HCT116 (cell line): Measurements from ENCODE around the gene AQP1. TPM values are rescaled to one million over a fixed set of nuclear protein-coding genes. Genes with fewer than 3 reads are reported as not detected.

Source experiments
- ATAC-seq: fragments of 200-7000 bp; cut with Tn5 transposase; 2 replicates; pipeline ENCODE4 v1.9.1; 2020; ENCODE audit warnings: mild to moderate bottlenecking, moderate library complexity
- BruUV-seq: library from RNA; stranded (reverse); fragments of 400-500 nt; replicated peaks from 2 replicates; lab custom pipeline; 2021; lab: Mats Ljungman, UMichigan
- CTCF ChIA-PET: fragments of 300-600 bp; sonication (Branson Sonifier 250); formaldehyde crosslinking; loops from one replicate; lab custom pipeline; 2021; ENCODE audit warnings: antibody characterized with exemption; lab: Charles Lee
- POLR2A ChIA-PET: fragments of 300-600, 350-600 bp; sonication (Branson Sonifier 250); formaldehyde crosslinking; loops from one replicate; lab custom pipeline; 2021; ENCODE audit warnings: antibody characterized with exemption; lab: Charles Lee
- RAD21 ChIA-PET, 2 experiments: fragments of 300-600 bp; sonication (Branson Sonifier 250); formaldehyde crosslinking; loops; one replicate each; lab custom pipeline; 2023; ENCODE audit warnings: low total read pairs in 2 of 2; ENCODE audit not compliant: uncharacterized antibody in 2 of 2, unreplicated experiment in 2 of 2, low non-redundant PET in 1 of 2; lab: Charles Lee
- DNase-seq: peaks from one replicate; pipeline ENCODE4 v3.0.0-alpha.2; 2010; ENCODE audit warnings: low read depth, low spot score
- H2AFZ ChIP-seq: fragments of 200-600 bp; shearing (Covaris generic), sonication (generic); 2 replicates; pipeline ENCODE4 v1.6.1; 2017; ENCODE audit warnings: low read depth, mixed run types, mixed read lengths, antibody characterized with exemption, low read length; ENCODE audit not compliant: poor library complexity, severe bottlenecking
- H3K27ac ChIP-seq: 2 replicates; pipeline ENCODE4 v1.5.1; 2012; ENCODE audit warnings: low read depth, low read length
- H3K27me3 ChIP-seq: fragments of 200-600 bp; sonication (generic); 2 replicates; pipeline ENCODE4 v1.6.1; 2016; ENCODE audit warnings: mixed run types, low read length, mixed read lengths; ENCODE audit not compliant: insufficient read depth
- H3K36me3 ChIP-seq, 2 experiments: fragments of 200-500 bp in 1 of 2; fragments of 200-600 bp in 1 of 2; sonication (Bioruptor generic) in 1 of 2; sonication (generic) in 1 of 2; 2 replicates each; pipeline versions ENCODE4 v1.5.1 to v1.6.1; 2014 to 2016; ENCODE audit warnings: low read length in 2 of 2, inconsistent platforms in 1 of 2, mixed read lengths in 1 of 2, mixed run types in 1 of 2; ENCODE audit not compliant: insufficient read depth in 2 of 2, control insufficient read depth in 1 of 2
- H3K4me1 ChIP-seq, 2 experiments: fragments of 200-600 bp in 1 of 2; sonication (generic) in 1 of 2; 2 replicates each; pipeline versions ENCODE4 v1.5.1 to v1.6.1; 2012 to 2017; ENCODE audit warnings: low read length in 2 of 2, inconsistent platforms in 1 of 2, mild to moderate bottlenecking in 1 of 2, mixed read lengths in 1 of 2, mixed run types in 1 of 2, moderate library complexity in 1 of 2; ENCODE audit not compliant: insufficient read depth in 2 of 2, control insufficient read depth in 1 of 2
- H3K4me2 ChIP-seq: fragments of 200-600 bp; sonication (generic); 2 replicates; pipeline ENCODE4 v1.6.1; 2017; ENCODE audit warnings: mixed run types, low read length, mixed read lengths
- H3K4me3 ChIP-seq, 2 experiments: fragments of 200-600 bp in 1 of 2; sonication (generic) in 1 of 2; replicated peaks in 1 of 2; 2 replicates each; pipeline ENCODE4 v1.5.1; 2011 to 2016; ENCODE audit warnings: low read length in 2 of 2, control low read depth in 1 of 2, low read depth in 1 of 2, mild to moderate bottlenecking in 1 of 2, mixed read lengths in 1 of 2, mixed run types in 1 of 2
- H3K79me2 ChIP-seq: fragments of 200-600 bp; sonication (generic); 2 replicates; pipeline ENCODE4 v1.6.1; 2017; ENCODE audit warnings: mild to moderate bottlenecking, mixed run types, low read length, moderate library complexity, mixed read lengths; ENCODE audit not compliant: insufficient read depth
- H3K9ac ChIP-seq: fragments of 200-600 bp; sonication (generic); 2 replicates; pipeline ENCODE4 v1.6.1; 2016; ENCODE audit warnings: low read length, mixed read lengths
- H3K9me2 ChIP-seq: fragments of 200-600 bp; sonication (generic), shearing (Covaris generic); 2 replicates; pipeline ENCODE4 v1.6.1; 2017; ENCODE audit warnings: mixed run types, mild to moderate bottlenecking, moderate library complexity; ENCODE audit not compliant: insufficient read depth
- H3K9me3 ChIP-seq, 2 experiments: fragments of 200-500 bp in 1 of 2; fragments of 200-600 bp in 1 of 2; sonication (Bioruptor generic) in 1 of 2; sonication (generic) in 1 of 2; 2 replicates each; pipeline ENCODE4 v1.6.1; 2014 to 2017; ENCODE audit warnings: low read length in 2 of 2, mixed read lengths in 2 of 2, inconsistent platforms in 1 of 2, low read depth in 1 of 2, mild to moderate bottlenecking in 1 of 2, mixed run types in 1 of 2, moderate library complexity in 1 of 2; ENCODE audit not compliant: control insufficient read depth in 1 of 2, insufficient read depth in 1 of 2
- H4K20me1 ChIP-seq: fragments of 200-600 bp; sonication (generic), shearing (Covaris generic); 2 replicates; pipeline ENCODE4 v1.6.1; 2017; ENCODE audit warnings: mixed run types, mild to moderate bottlenecking, moderate library complexity; ENCODE audit not compliant: insufficient read depth
- CTCF ChIP-seq, 3 experiments: fragments of 200-600 bp in 1 of 3; sonication (generic) in 1 of 3; IDR thresholded peaks in 2 of 3; conservative IDR thresholded peaks in 1 of 3; 2 replicates each; pipeline ENCODE4 v1.5.1; 2012 to 2017; ENCODE audit warnings: low read depth in 2 of 3, low read length in 2 of 3, antibody characterized with exemption in 1 of 3, borderline replicate concordance in 1 of 3, control low read depth in 1 of 3, mild to moderate bottlenecking in 1 of 3, mixed read lengths in 1 of 3, mixed run types in 1 of 3, moderate library complexity in 1 of 3; ENCODE audit not compliant: insufficient read depth in 1 of 3
- ELF1 ChIP-seq: IDR thresholded peaks from 2 replicates; pipeline ENCODE4 v1.6.1; 2012; ENCODE audit warnings: low read depth, borderline replicate concordance
- EZH2 ChIP-seq: fragments of 200-600 bp; sonication (generic); IDR thresholded peaks from 2 replicates; pipeline ENCODE4 v1.6.1; 2017; ENCODE audit warnings: antibody characterized with exemption, mixed run types
- FOSL1 ChIP-seq: IDR thresholded peaks from 2 replicates; pipeline ENCODE4 v1.6.1; 2012; ENCODE audit warnings: low read depth
- POLR2AphosphoS5 ChIP-seq: IDR thresholded peaks from 2 replicates; pipeline ENCODE4 v1.6.1; 2011; ENCODE audit warnings: mild to moderate bottlenecking, low read depth, low read length, moderate library complexity
- RAD21 ChIP-seq: IDR thresholded peaks from 2 replicates; pipeline ENCODE4 v1.6.1; 2012; ENCODE audit warnings: low read depth, mild to moderate bottlenecking
- REST ChIP-seq: IDR thresholded peaks from 2 replicates; pipeline ENCODE4 v1.6.1; 2012; ENCODE audit warnings: low read depth
- SIN3A ChIP-seq: IDR thresholded peaks from 2 replicates; pipeline ENCODE4 v1.6.1; 2012; ENCODE audit warnings: low read depth
- SRF ChIP-seq: IDR thresholded peaks from 2 replicates; pipeline ENCODE4 v1.6.1; 2012; ENCODE audit warnings: low read depth
- TCF7L2 ChIP-seq: IDR thresholded peaks from 2 replicates; pipeline ENCODE4 v1.7.0; 2011; ENCODE audit warnings: borderline replicate concordance, inconsistent platforms; ENCODE audit not compliant: insufficient read depth, insufficient read length; ENCODE audit errors: extremely low read depth
- ZFX ChIP-seq: fragments of 450-650 bp; IDR thresholded peaks from 2 replicates; pipeline ENCODE4 v1.6.1; 2017
- ZNF274 ChIP-seq: fragments of 200-500 bp; sonication (Bioruptor generic); IDR thresholded peaks from 2 replicates; pipeline ENCODE4 v1.6.1; 2014; ENCODE audit warnings: mild to moderate bottlenecking, low read depth, low read length, inconsistent platforms
- intact Hi-C: fragments of 100-400 bp; cut with micrococcal nuclease; formaldehyde crosslinking; loops from 2 replicates; pipeline ENCODE4 v1.10.0; 2022
- total RNA-seq: library from RNA; stranded (reverse); gene quantifications from one replicate; pipeline ENCODE4 v1.2.1, GENCODE V29; 2021; ENCODE audit not compliant: unreplicated experiment
- TF ChIP-seq, protein P1 (sequence below): IDR thresholded peaks from 2 replicates; pipeline ENCODE4 v1.6.1; 2012

Gene AQP1
- total RNA-seq, 1 experiment from 2014 or later, result 2.0 TPM

- ChIA-PET RAD21 (no interaction called here), CTCF (no interaction called here), POLR2A (no interaction called here)
- ATAC-seq (no peak), DNase-seq (no peak)
- Histone ChIP-seq H3K9me3 (no peaks in the 10 kb centered on the region), H4K20me1 (no peaks in the 10 kb centered on the region), H3K79me2 (no peaks in the 10 kb centered on the region), H3K4me3 (no peak overlapping the region), H3K27ac (no peak overlapping the region), H3K4me1 (peaks cover 0 to 4% of the 10 kb centered on the region in 2 experiments; a peak in 2 of 4 replicates), H2AFZ (no peak overlapping the region), H3K27me3 (no peaks in the 10 kb centered on the region), H3K4me2 (no peak overlapping the region), H3K9me2 (no peaks in the 10 kb centered on the region), H3K36me3 (no peaks in the 10 kb centered on the region), H3K9ac (no peak overlapping the region)
- TF ChIP-seq ZFX, result no peak
- no peak for TF ChIP-seq FOSL1
- no peak for TF ChIP-seq TCF7L2
- TF ChIP-seq CTCF (IDR thresholded peaks at IDR 0.05 in 2 of 3, conservative IDR thresholded peaks at IDR 0.05 in 1 of 3; ENCODE audit: borderline replicate concordance in 1 of 3, insufficient read depth in 1 of 3, low read depth in 2 of 3, low read length in 2 of 3), result no peak
- TF ChIP-seq REST, result no peak
- no peak for TF ChIP-seq ELF1
- TF ChIP-seq, protein P1, sequence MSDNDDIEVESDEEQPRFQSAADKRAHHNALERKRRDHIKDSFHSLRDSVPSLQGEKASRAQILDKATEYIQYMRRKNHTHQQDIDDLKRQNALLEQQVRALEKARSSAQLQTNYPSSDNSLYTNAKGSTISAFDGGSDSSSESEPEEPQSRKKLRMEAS, result no peak
- TF ChIP-seq SRF, result no peak
- no peak for TF ChIP-seq SIN3A
- TF ChIP-seq POLR2AphosphoS5, result no peak
- TF ChIP-seq EZH2, result no peak
- no peak for TF ChIP-seq RAD21
- no peak for TF ChIP-seq ZNF274
- intact Hi-C loops, result no loop called here
- no TSS peak for BruUV-seq
These were observed 20.9 kb downstream of the AQP1 start for GRCh38 chr7:30932562-30932961.
